Panc1 (cell line): Measurements from ENCODE around the gene ADGRL3.

Source experiments
- POLR2AphosphoS5 ChIP-seq: IDR thresholded peaks from 2 replicates; pipeline ENCODE4 v1.6.1; 2012; ENCODE audit warnings: mild to moderate bottlenecking, low read depth, low read length, moderate library complexity
- SIN3A ChIP-seq: IDR thresholded peaks from 2 replicates; pipeline ENCODE4 v1.6.1; 2012; ENCODE audit warnings: low read depth, mild to moderate bottlenecking, low read length, moderate library complexity, borderline replicate concordance; ENCODE audit not compliant: insufficient read depth
- TF ChIP-seq, protein P1 (sequence below): fragments of 450-650 bp; IDR thresholded peaks from 2 replicates; pipeline ENCODE4 v1.5.1; 2017; ENCODE audit warnings: mild to moderate bottlenecking
- TF ChIP-seq, protein P2 (sequence below), 2 experiments: IDR thresholded peaks; 2 replicates each; pipeline ENCODE4 v1.6.1; 2011 to 2012; ENCODE audit warnings: low read depth in 2 of 2, control low read depth in 1 of 2, low read length in 1 of 2, mild to moderate bottlenecking in 1 of 2, moderate library complexity in 1 of 2; ENCODE audit not compliant: insufficient read depth in 1 of 2

DNA sequence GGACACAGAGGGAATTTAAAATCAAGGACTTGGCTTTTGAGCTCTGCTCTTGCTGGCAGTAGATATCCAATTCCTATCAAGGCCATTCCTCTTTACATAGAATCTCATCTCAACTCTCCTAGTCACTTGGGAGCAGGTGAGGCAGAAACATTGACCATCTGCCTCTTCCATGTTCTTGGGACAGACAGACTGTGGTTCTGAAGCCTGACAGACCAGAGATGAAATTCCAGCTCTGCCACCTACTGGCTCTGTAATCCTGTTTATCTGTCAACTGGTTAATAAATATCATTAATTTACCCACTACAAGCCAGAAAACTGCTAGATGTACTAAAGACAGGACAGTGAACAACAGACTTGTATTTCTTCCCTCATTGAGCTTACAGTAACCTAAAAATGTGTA lies 300.8 kb downstream of the ADGRL3 start:
- TF ChIP-seq, protein P1, sequence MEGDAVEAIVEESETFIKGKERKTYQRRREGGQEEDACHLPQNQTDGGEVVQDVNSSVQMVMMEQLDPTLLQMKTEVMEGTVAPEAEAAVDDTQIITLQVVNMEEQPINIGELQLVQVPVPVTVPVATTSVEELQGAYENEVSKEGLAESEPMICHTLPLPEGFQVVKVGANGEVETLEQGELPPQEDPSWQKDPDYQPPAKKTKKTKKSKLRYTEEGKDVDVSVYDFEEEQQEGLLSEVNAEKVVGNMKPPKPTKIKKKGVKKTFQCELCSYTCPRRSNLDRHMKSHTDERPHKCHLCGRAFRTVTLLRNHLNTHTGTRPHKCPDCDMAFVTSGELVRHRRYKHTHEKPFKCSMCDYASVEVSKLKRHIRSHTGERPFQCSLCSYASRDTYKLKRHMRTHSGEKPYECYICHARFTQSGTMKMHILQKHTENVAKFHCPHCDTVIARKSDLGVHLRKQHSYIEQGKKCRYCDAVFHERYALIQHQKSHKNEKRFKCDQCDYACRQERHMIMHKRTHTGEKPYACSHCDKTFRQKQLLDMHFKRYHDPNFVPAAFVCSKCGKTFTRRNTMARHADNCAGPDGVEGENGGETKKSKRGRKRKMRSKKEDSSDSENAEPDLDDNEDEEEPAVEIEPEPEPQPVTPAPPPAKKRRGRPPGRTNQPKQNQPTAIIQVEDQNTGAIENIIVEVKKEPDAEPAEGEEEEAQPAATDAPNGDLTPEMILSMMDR = no peak
- no peak for TF ChIP-seq POLR2AphosphoS5
- TF ChIP-seq, protein P2, sequence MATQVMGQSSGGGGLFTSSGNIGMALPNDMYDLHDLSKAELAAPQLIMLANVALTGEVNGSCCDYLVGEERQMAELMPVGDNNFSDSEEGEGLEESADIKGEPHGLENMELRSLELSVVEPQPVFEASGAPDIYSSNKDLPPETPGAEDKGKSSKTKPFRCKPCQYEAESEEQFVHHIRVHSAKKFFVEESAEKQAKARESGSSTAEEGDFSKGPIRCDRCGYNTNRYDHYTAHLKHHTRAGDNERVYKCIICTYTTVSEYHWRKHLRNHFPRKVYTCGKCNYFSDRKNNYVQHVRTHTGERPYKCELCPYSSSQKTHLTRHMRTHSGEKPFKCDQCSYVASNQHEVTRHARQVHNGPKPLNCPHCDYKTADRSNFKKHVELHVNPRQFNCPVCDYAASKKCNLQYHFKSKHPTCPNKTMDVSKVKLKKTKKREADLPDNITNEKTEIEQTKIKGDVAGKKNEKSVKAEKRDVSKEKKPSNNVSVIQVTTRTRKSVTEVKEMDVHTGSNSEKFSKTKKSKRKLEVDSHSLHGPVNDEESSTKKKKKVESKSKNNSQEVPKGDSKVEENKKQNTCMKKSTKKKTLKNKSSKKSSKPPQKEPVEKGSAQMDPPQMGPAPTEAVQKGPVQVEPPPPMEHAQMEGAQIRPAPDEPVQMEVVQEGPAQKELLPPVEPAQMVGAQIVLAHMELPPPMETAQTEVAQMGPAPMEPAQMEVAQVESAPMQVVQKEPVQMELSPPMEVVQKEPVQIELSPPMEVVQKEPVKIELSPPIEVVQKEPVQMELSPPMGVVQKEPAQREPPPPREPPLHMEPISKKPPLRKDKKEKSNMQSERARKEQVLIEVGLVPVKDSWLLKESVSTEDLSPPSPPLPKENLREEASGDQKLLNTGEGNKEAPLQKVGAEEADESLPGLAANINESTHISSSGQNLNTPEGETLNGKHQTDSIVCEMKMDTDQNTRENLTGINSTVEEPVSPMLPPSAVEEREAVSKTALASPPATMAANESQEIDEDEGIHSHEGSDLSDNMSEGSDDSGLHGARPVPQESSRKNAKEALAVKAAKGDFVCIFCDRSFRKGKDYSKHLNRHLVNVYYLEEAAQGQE (IDR thresholded peaks at IDR 0.05; ENCODE audit: insufficient read depth in 1 of 2, low read depth in 2 of 2, low read length in 1 of 2) = no peak
- TF ChIP-seq SIN3A = no peak
